ENCODE results near the gene RPTOR.

RPTOR gene

DNA sequence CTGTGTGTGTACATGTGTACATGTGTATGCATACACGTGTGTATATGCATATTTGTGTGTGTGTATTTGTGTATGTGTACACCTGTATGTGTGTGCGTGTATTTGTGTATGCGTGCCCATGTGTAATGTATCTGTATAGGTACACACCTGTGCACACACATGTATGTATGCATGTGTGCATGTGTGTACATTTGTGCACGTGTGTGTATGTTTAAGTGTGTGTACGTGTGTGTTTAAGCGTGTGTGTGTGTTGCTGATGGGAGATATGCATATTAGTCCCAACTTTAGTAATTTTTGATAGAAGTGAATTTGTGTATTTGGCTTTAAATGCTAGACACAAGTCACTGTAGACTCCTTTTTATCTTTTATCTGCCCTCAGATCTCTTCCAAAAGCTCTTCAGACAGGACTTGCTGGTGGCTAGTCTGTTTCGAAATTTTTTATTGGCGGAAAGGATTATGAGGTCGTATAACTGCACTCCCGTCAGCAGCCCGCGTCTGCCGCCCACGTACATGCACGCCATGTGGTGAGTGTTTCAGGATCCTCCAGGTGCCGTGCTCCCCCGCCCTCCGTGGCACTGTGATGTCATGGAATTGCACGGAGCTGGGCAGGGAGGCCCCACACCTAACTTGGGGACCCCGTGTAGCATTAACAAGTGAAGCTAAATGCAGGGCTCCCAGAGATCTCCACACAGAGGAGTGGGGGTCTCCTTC lies 278.2 kb downstream of the RPTOR start:
- DNase-seq, result no peak

DNA sequence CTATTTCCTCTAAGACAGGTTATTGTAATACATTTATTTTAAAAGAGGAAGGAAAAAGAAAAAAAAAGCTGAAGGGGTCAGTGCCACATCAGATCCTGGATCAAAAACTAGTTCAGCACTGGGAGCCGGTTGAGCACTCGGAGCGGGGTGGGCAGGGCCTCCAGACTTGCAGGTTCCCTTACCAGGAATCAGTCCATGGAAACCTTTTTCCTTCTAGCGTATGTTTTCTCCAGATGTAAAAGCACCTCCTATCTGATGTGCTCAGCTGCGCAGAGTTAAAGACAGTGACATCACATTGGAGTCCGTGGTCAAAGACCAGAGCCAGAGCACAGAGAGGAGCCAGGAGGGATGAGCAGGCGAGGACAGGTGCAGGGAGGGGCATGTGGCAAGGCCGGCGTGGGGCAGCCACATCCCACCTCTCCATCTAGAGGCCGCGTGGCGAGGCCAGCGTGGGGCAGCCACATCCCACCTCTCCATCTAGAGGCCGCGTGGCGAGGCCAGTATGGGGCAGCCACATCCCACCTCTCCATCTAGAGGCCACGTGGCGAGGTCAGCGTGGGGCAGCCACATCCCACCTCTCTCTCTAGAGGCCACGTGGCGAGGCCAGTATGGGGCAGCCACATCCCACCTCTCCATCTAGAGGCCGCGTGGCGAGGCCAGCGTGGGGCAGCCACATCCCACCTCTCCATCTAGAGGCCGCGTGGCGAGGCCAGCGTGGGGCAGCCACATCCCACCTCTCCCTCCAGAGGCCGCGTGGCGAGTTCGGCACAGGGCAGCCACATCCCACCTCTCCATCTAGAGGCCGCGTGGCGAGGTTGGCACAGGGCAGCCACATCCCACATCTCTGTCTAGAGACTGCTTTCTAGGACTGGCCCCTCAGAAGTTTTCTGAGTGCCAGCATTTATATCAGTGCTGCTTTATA lies 280.2 kb downstream of the RPTOR start:
- DNase-seq, result no peak

DNA sequence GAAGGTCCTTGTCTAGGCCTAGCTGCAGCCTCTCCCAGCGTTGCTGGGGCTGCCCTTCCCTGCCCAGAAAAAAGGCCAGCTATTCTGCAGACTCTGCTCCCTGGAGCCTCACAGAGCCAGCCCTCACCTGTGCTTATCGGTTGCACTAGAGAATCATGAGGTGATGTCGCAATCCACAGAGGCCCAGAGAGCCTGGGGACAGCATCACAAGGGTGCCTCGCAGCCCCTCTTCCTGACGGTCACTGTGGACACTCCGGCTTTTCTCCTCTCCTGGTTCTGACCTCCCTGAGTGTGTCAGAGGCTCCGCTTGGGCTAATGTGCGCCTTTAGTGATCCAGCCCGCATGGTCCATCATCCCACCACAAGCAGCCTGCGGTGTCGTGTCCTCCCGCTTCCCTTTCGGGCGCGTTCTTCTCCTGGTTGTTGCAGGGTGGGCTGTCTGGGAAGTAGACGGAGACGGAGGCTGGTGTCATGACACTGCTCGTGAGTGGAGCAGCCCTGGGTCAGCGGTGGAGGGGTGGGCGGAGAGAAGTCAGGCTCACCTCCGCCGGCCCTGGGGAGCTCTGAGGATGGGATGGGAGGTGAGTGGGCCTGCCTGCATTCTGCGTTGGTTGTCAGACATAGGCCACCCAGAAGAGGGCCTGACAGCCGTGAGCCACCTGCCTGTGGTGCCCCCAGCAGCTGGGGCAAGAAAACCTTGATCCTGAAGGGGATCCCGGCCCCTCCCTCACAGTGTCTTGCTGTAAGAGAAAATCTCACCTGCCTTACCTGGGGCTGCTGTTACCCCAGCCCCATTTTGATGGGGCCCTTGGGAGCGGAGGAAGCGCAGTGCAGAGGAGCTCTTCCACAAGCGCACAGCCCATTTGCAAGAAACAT lies 281.1 kb downstream of the RPTOR start:
- no peak for DNase-seq

DNA sequence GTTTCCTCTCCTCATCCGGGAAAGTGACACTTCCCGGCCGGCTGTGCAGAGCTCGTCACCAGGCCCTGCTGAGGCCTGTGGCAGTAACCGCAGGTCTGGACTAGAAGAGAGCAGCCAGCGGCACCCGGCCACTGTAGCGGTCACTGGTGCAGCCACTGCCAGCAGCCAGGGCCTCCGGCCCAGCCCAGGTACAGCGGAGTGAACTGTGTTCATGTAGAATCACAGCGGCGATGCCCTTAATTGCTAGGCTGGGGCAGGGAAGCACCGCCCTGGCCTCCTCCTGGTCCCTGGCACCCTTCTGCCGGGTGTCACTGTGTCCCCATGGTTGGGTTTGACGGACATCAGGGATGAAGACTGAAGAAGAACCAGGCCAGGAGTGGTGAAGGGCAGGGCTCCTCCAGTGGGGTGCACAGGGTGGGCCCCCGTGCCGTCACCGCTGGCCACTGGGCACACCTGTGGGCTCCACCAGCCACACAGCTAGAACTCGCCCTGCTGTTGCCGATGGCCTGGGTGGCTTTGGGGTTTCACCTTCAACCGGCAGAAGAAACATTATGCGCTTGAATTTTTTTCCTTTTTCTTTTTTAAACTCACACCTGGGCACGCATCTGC lies 281.8 kb downstream of the RPTOR start:
- no peak for DNase-seq

DNA sequence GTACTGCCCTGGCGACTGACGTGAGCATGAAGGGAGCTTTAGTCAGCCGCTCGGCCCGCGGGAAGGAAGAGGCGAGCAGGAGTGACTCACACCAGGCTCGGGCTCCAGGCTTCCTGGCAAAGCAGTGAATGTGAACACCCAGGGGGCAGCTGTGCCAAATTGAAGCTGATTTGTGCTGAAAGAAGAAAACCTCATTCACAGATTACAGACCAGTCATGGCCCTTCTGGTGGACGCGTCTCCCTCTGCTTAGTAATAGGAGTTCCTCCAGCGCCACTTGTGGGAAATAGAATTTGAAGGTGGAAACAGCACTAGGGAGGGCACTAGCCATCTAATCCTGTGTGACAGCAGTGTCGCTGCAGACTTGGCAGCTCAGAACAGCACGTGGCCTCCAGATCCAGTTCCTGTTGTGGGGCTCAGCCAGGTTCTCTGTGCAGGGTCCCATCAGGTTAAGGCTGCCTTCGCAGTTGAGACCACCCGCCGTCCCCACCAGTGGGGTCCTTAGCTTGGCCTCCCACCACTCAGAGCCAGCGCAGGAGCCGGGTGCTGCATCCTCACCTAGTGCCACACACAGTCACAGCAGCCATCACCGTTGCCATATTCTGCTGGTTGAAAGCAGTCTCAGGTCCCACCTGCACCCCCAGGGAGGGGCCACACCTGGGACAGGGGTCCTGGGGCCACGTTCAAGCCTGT lies 282.5 kb downstream of the RPTOR start:
- DNase-seq, result no peak

DNA sequence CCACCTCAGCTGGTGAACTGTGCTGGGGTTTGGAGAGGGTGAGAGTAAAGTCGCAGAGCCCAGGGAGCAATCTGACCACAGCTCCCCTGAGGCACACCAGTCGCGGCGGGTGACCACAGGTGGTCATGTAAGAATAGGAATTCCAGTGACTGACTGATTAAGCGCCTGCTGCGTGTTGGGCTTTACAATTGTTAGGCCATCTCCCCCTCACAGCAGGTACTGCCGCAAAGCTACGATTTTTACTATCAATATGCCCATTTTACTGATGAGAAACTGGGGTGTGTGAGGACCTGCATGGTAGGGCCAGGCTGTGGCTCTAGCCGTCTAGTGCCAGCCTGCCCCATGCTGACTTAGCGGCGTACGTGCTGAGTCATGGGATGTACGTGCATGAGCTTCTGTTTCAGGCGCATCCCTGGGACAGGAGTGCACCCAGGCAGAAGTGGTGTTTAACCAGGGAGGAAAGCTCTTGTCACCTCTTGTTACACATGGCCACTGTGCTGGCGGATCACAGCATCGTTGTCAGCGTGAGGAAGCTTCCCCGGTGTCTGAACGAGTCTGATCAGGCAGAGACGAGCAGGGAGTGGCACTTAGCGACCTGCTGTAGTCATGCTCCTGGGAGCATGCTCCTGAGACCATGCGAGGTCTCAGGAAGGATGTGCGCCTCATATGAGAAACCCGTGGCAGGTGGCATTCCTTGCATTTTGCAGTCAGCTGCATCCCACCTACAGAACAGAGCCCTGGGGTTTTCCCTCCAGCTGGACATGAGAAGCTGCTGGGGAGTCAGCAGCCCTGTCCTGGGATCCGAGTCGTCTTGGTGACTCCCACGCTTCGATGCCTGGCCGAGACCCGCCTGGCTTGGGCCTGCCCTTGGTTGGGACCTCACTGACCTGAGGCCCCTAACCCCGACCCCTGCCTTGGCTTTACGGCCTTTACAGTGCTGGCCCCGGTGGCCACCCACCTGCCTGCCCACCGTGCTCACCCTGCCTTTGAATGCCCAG lies 283.3 kb downstream of the RPTOR start:
- no peak for DNase-seq

DNA sequence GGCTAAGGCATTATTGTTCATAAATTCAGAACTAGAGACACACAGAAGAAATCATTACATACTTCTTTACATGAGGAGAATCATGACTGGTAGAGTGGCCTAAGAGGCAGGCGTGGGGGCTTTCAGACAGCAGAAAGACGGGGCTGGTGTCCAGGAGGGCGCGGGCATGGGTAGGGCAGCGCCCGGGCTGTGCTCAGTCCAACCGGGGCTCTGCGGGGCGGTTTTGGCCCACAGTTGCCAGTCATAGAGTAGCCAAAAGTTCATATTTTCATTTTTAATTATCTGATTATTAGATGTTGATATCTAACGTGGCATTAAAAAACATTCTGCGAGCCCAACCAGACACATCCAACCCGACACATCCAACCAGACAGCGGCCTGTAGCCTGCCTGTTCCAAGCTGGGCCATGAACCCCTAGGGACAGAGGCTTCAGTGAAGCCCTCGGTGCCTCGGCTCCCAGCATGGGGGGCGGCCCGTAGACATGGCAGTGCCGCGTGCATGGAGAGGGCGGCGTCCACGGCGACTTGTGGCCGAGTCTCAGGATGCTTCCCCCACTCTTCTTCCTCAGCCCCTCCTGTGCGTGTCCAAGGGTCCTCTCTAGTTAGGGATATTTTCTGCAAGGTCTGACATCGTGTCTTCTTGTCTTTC lies 284.7 kb downstream of the RPTOR start:
- DNase-seq, result no peak

DNA sequence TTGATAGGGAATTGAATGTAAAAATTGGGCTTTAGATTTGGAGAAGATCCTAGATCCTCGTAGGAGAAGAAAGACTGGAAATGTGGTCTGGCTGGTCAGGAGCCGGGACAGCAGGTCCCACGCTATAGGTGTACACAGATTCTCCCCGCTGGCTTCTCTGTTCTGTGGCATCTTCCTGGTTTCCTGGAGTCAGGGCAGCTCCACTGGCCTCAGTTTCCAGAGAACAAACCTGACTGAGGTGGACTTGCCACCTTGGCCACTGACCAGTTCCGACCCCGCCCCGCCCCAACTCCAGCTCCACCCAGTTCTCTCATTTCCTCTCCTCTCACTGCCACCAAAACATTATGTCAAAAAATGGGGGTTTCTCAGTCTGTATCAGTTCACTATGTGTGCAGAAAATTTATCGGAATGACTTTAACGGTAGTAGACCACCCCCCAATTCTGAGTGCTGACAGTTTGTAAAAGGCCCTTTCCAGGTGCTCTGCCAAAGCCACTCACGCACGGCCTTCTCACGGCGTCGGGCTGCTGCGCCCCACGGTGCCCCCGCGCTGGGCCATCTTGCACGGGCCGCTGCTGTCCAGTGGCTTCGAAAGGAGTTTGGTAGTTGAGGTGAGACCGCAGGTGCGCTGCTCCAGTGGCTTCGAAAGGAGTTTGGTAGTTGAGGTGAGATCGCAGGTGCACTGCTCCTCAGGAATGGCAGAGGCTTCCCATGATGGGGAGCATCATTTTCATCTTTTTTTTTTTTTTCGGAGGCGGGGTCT lies 285.6 kb downstream of the RPTOR start:
- DNase-seq, result no peak

DNA sequence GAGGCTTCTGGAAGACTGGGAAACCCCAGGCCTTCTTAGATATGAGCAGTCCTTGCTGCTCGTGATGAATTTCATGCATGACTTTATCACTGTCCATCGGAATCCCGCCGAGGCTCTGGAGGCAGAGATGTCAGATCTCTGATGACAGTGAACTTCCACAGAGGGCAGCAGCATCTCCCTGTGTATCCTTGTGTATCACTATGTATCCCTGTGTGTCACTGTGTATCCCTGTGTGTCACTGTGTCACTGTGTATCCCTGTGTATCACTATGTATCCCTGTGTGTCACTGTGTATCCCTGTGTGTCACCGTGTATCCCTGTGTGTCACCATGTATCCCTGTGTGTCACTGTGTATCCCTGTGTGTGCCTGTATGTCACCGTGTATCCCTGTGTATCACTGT lies 286.9 kb downstream of the RPTOR start:
- no peak for DNase-seq

DNA sequence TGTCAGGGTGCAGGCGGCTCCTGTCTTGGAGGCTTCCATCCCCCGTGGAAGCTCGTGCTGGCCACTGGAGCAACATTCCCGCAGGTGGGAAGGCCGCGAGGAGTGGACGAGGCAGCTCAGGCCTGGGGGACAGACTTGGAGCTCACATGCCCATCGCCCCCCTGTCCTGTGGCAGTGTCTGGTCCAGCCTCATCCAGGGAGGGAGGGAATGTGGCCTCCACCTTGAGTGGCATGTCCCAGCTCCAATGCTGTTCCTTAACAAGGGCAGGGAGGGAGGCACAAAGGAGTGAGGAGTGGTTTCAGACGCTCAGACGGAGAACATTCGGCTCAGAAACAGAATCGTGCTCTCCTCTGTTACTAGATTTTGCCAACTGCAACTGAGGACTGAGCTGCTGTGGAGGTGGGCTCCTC lies 287.6 kb downstream of the RPTOR start:
- peak; percentile 76 for DNase-seq

DNA sequence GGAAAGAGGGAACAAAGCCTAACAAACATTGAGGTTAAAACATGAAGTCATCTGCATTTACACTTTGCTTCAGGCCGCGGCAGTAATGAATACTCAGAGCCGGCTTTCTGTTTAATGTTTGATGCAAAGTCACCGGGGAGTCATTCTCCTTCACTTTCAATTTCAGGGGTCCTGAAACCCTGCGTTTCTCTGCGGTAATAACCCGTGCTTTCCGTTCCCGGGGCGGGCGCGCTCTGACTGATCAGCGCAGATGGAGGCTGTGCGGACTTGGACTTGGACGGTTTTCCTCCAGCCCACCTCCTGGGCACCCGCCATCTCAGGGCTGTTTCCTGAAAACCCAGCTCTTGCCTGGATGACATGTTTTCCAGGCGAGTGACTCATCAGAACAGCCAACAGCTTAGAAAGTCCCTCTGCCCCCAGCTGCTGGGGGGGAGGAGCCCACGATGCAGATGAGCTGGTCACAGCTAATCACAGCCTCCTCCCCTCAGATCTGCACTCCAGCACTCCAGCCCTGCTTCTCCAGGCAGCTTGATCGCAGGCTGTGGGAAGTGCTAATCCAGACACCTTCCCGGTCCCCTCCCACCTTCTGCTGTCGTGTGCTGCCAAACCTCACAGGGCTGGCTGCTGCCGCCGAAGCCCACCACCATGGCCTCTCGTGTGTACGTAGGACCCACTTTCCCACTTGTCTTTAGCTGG lies 288.4 kb downstream of the RPTOR start:
- peak; percentile 94 for DNase-seq

DNA sequence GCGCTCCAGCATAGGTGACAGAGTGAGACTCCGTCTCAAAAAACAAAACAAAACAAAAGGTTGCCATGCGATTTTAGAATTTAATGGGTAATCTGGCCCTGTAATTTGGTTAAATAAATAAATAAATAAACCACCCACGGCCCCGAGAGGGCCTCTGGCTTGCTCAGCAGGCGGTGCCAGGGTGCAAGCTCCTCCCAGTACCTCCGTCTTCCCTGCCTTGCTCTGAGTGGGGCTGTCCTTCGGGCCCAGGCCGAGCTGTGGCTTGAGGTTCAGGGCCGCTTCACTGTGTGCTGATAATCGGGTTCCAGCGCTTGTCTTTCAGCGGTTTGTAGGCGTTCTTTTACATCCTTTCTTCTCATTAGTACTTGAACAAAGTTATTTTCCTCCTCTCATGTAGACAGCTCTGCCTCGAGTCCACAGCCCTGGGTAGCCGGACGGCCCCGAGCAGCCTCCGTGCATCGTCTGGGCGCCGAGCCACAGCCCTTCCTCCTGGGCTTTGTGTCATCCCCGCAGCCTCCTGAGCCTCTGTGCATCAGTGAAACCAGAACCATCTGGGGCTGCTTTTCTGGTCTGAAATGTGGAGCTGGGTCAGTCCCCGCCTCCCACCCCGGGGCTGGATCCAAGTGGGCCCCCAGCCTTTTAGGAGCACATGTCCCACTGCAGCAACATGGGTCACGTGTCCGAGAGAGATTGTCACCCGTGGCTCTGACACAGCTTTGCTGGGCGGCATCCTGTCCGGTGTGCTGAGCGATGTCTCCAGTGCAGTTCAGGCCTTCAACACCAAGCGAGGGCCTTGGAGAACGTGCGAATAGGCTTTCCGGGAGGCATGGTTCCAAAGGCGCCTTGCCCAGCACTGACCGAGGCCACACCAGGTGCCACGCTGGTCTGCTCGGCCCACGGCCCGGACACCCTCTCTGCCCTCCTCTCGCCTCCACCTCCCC lies 289.6 kb downstream of the RPTOR start:
- DNase-seq, result peak; percentile 31

DNA sequence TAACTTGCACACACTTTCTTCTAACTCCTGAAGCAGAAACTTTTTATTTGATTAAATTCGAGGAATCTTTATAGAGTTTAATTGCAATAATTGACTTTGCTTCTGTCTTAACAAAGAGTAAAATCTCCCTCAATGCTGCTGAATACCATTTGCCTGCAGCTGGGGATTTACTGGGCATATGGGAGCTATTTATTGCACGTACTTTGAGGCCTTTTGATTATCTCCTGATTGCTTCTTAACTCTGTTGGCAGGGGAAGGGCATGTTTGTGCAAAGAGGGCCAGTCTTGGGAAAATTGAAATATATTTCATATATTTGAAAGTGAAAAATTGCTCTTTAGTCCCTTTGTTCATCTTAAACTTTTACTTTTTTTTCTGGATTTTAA lies 290.2 kb downstream of the RPTOR start:
- DNase-seq, result peak; percentile 13

DNA sequence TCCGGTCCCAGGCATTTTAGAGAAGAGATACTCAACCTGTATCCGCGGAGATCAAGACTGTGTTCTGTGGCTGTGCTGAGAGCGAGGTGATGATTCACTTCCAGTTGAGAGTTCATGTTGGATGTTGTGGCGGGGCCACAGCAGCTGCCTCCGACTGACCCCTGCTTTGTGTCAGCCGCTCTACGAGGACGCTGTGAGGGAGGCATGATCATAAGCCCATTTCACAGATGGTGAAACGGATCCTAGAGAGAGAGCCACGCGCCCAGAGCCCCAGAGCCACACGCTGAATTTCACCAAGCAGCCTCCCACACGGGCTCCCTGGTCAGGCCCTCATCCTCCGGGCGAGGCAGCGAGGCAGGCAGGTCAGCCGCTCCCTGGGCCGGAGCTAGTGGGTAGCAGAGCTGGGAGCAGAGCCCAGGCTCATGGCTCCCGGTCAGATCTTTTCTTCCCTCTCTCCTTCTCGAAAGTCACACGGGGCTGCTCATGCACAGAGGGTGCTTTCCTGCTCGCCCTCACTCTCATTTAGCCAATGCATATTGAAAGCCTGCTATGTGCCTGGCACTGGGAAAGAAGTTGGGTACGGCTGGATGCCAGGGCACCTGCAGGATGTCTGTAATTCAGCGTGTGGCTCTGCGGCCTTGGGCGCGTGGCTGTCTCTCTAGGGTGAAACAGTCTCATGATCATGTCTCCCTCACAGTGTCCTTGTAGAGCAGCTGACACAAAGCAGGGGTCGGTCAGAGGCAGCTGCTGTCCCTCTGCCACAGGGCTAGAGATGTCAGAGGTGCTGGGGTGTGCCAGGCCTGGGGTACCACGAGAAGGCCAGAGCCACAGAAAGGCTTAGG lies 291.4 kb downstream of the RPTOR start:
- DNase-seq, result no peak

DNA sequence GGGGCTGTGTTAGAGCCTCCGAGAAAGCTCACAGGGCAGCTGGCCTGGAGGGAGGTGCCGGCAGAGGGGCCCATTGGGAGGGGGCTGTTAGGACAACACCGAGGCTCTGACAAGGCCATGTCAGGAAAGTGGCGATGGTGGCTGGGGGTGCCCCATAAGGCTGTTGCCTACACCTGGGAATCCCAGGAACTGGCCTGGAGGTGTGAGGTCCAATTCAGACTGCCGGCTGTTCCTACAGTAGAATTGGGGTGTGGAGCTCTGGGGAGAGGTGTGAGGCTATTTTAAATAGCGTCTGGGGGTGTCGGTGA lies 292.0 kb downstream of the RPTOR start:
- DNase-seq, result no peak

DNA sequence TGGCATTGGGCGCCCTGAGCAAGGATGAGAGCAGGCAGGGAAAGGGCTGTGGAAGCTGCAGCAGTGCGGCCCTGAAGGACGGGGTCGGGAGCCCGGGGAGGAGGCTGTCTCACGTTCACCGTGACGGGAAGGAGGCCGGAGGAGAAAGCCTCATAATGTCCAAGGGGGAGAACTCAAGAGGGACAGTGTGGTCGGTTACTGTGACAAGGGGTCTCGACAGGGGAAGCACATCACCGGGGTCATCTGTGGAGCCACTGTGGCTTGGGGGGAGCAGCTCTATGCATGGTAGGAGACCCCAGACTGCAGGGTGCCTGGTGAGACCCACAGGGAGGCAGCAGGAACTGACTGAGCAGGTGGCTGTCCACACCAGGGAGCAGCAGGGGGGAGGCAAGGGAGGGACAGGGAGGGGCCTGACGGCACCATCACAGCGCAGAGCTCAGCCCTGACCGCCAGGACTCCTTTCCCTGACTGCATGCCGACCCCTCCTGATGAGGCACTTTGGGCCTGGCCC lies 292.4 kb downstream of the RPTOR start:
- peak; percentile 69 for DNase-seq

DNA sequence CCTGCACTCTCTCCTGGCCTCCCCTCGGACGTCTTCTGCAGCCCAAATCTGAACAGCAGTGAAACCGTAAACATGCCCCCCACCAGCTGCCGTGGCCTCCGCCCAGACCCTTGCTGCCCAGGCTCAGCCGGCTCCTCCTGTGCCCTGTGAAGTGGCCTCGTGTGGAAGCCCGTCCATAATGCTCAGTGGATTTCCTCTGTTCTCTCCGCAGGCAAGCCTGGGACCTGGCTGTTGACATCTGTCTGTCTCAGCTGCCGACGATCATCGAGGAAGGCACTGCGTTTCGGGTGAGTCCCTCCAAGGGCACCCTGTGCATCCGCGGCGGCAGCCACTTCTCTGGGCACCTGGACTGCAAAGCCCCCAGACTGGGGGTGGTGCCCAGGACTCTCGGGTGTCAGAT lies 293.1 kb downstream of the RPTOR start:
- no peak for DNase-seq
